ENCODE measurements around the gene NTM.

The NTM gene

DNA sequence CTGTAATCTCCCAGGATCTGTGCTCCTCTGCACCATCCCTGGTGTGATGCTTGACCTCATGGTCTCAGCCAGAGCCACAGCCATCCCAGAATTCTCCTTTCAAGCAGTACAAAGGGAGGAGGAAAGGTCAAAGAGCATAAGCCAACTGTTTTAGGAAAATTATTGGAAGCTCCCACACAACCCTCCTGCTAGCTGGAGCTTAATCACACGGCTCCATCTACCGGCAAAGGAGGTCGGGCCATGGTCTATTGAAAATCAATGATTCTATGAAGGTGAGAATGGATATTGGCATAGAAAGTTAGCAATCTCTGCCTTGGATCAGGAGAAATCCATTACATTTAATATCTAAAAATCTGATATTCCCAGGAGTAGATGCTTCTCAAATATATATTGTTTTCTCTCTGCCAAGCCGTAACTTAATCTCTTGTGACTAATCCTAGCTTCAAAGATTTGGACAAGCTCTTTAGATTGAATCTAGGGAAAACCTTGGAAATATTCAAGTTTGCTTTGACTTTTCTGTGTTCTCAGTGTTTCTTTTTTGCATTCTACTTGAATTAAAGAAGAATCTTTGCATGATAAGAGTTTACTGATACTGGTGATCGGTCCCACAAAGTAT is 259.6 kb downstream of the NTM start:
- in situ Hi-C loops (cut with MboI; ENCODE audit: low sequenced_read_pairs) = no loop called here

GRCh38 chr11:131632971-131633370 is 262.6 kb downstream of the NTM start:
- in situ Hi-C loops (cut with MboI; ENCODE audit: low sequenced_read_pairs) = no loop called here

GRCh38 chr11:131633921-131634715 is 263.7 kb downstream of the NTM start:
- in situ Hi-C loops (cut with MboI; ENCODE audit: low sequenced_read_pairs) = no loop called here

GRCh38 chr11:131637469-131638175 is 267.2 kb downstream of the NTM start:
- in situ Hi-C loops (cut with MboI; ENCODE audit: low sequenced_read_pairs) = no loop called here

- in situ Hi-C loops (cut with MboI; ENCODE audit: low sequenced_read_pairs) = no loop called here
Observed at GRCh38 chr11:131638889-131639288, 268.5 kb downstream of the NTM start.

- in situ Hi-C loops (cut with MboI; ENCODE audit: low sequenced_read_pairs) = no loop called here
Observed at GRCh38 chr11:131640320-131640719, 269.9 kb downstream of the NTM start.

GRCh38 chr11:131642756-131643531 is 272.5 kb downstream of the NTM start:
- in situ Hi-C loops (cut with MboI; ENCODE audit: low sequenced_read_pairs) = no loop called here

- in situ Hi-C loops (cut with MboI; ENCODE audit: low sequenced_read_pairs) = no loop called here
Observed at GRCh38 chr11:131644204-131644795, 273.9 kb downstream of the NTM start.

DNA sequence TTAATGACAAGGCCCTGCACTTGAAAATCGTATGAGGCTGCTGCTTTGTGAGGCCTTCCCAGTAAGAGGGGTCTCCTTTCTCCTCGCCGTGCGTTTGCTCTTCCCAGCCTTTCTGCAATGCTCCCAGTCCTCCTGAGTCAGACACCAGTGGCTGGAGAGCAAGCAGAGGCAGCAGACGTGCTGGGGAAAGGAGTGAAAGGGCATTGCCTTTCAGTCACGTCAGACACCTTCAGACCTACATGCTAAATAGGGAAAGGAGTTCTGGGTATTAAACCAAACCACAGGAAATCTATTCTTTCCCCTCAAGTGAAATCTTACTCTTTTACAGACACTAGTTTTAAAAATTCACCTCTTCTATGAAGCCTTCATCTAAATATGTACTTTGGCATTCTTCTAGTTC is 274.8 kb downstream of the NTM start:
- in situ Hi-C loops (cut with MboI; ENCODE audit: low sequenced_read_pairs) = no loop called here

DNA sequence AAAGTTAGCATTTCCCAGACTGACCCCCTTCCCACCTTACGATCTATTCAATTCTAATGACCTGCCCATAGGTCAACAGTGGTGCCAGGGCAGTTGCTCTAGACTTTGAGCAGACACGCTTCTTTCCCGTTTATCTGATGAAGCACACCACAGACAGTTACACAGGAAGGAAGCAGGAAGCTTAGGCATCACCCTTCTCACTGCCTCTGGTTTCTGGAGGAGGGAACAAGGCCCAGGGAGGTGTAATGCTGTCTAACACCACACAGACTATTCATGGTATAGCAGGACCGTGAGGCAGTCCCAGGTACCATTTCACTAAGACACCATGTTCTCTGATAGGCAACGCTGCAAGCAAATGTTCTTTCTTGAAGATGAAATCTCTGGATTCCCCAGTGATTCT is 279.4 kb downstream of the NTM start:
- in situ Hi-C loops (cut with MboI; ENCODE audit: low sequenced_read_pairs) = loop anchor here (25.0 kb wide), 1 partner anchor 588 kb away; no protein-coding TSS in a partner anchor

GRCh38 chr11:131652231-131652630 is 281.8 kb downstream of the NTM start:
- in situ Hi-C loops (cut with MboI; ENCODE audit: low sequenced_read_pairs) = loop anchor here (25.0 kb wide), 1 partner anchor 590 kb away; no protein-coding TSS in a partner anchor

- in situ Hi-C loops (cut with MboI; ENCODE audit: low sequenced_read_pairs) = loop anchor here (25.0 kb wide), 1 partner anchor 591 kb away; no protein-coding TSS in a partner anchor
Observed at GRCh38 chr11:131653260-131653659, 282.8 kb downstream of the NTM start.

DNA sequence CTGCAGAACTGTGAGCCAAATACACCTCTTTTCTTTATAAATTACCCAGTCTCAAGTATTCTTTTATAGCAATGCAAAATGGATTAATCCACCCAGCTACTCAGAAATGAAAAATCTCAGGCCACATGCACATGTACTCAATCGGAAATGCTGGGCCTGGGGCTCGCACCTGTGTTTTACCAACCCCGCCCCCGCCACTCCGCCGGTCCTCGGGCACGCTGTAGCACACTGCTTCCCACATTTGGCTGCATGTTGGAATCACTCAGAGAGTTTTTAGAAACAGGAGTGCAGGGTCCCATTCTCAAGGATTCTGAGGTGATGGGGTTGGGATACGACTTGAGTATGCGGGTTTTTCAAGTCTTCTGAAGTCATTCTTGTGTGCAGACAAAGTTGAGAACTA is 284.4 kb downstream of the NTM start:
- in situ Hi-C loops (cut with MboI; ENCODE audit: low sequenced_read_pairs) = loop anchor here (25.0 kb wide), 1 partner anchor 593 kb away; no protein-coding TSS in a partner anchor

DNA sequence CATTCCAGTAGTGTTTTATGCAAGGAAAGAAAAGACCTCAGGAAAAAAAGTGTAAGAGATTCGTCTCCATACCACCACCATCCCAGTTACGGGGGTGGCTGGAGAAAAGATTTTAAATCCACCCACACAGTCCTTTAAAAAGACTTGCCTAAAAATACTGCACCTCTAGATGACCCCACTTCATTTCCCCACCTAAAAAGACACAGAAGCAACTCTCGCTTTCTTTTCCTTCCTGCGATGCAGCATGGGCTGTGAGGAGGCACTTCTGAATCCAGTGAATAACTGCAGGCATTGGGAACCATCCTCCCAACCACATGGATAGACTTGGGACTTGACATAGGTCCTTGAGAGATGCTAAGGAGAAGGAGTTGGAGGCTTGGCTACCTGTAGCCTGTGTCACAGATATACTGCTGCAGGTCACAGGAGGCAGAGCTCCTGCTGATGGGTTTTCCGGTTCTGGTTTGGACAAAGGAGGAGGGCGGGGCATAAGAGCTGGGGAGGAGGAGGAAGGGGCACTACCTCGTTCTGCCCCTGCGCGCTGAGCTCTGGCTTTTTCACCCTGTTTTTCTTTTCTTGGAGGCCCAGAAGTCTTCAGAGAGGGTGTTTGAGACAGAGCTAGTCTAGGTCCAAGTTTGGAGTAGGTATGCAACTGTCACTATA is 285.9 kb downstream of the NTM start:
- in situ Hi-C loops (cut with MboI; ENCODE audit: low sequenced_read_pairs) = loop anchor here (25.0 kb wide), 1 partner anchor 594 kb away; no protein-coding TSS in a partner anchor

GRCh38 chr11:131656839-131657211 is 286.4 kb downstream of the NTM start:
- in situ Hi-C loops (cut with MboI; ENCODE audit: low sequenced_read_pairs) = loop anchor here (25.0 kb wide), 1 partner anchor 595 kb away; no protein-coding TSS in a partner anchor

GRCh38 chr11:131658414-131658813 is 288.0 kb downstream of the NTM start:
- in situ Hi-C loops (cut with MboI; ENCODE audit: low sequenced_read_pairs) = loop anchor here (25.0 kb wide), 1 partner anchor 596 kb away; no protein-coding TSS in a partner anchor

GRCh38 chr11:131658952-131659351 is 288.5 kb downstream of the NTM start:
- in situ Hi-C loops (cut with MboI; ENCODE audit: low sequenced_read_pairs) = loop anchor here (25.0 kb wide), 1 partner anchor 597 kb away; no protein-coding TSS in a partner anchor

DNA sequence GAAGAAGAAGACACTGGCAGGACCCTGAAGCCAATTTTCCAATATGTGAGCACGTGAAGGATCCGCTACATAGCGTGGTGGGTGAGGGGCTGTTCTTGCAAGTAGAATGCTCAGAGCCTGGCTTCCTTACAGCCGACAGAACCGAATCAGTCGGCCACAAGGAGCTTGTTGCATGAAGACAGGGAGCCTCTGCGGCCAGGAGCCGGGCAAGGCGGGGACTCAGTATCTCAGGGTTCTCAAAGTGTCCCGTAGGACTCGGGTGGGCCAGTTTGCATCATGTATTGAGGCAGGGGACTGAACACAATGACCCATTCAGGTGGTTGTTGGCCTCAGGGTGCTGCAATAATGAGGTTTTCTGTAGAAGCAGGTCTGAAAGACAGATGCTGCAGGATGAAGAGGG is 289.5 kb downstream of the NTM start:
- in situ Hi-C loops (cut with MboI; ENCODE audit: low sequenced_read_pairs) = loop anchor here (25.0 kb wide), 1 partner anchor 598 kb away; no protein-coding TSS in a partner anchor

GRCh38 chr11:131661132-131661531 is 290.7 kb downstream of the NTM start:
- in situ Hi-C loops (cut with MboI; ENCODE audit: low sequenced_read_pairs) = loop anchor here (25.0 kb wide), 1 partner anchor 599 kb away; no protein-coding TSS in a partner anchor

Data from HL-60/S4 (cell line).